Measurements from ENCODE around the gene NPY5R. TPM values are rescaled to one million over a fixed set of nuclear protein-coding genes. Genes with fewer than 3 reads are reported as not detected.

NPY5R gene
- total and polyA plus RNA-seq, 2 donors (not counting 1 experiment from before 2014, with no cell fraction given) = not detected

GRCh38 chr4:163344147-163345125 is 744 bp downstream of the NPY5R start:
- Histone ChIP-seq H3K4me2 (replicated peaks; ENCODE audit: low read depth, low read length, poor library complexity, severe bottlenecking) (peak overlapping the region; percentile 31), H3K9ac (ENCODE audit: low read length) (no peak overlapping the region), H3K27me3 (replicated peaks in 1 of 4; ENCODE audit: control extremely low read depth in 1 of 4, control insufficient read depth in 3 of 4, insufficient read depth in 4 of 4, low read length in 3 of 4) (peaks cover 0 to 17% (median 11%) of the 10 kb centered on the region in 4 experiments), H2AFZ (ENCODE audit: insufficient read depth, low read depth, low read length, poor library complexity, severe bottlenecking) (peak overlapping the region; percentile 10), H4K20me1 (ENCODE audit: control insufficient read depth, insufficient read depth, low read length, poor library complexity, severe bottlenecking) (no peaks in the 10 kb centered on the region), H3K36me3 (replicated peaks in 1 of 2; ENCODE audit: control extremely low read depth in 1 of 2, control insufficient read depth in 1 of 2, extremely low read depth in 1 of 2, insufficient read depth in 2 of 2, low read length in 1 of 2) (no peaks in the 10 kb centered on the region), H3K9me3 (ENCODE audit: control extremely low read depth in 1 of 3, control insufficient read depth in 2 of 3, insufficient read depth in 1 of 3, low read length in 2 of 3) (no peaks in the 10 kb centered on the region), H3K4me1 (ENCODE audit: control insufficient read depth in 2 of 2, insufficient read depth in 2 of 2, low read length in 2 of 2) (peaks cover 0 to 8% of the 10 kb centered on the region in 2 donors), H3K4me3 (ENCODE audit: control extremely low read depth in 1 of 5, extremely low read depth in 1 of 5, insufficient read depth in 1 of 5, low read depth in 2 of 5, low read length in 4 of 5) (no peak overlapping the region), H3K27ac (ENCODE audit: low read length in 2 of 2) (no peak overlapping the region), H3K79me2 (ENCODE audit: control insufficient read depth, insufficient read depth, low read length) (no peaks in the 10 kb centered on the region)
- ATAC-seq (ENCODE audit: low read depth) (no peak), DNase-seq (no peak)
- intact Hi-C loops (cut with micrococcal nuclease) = no loop called here
- Mint-ChIP-seq H3K27ac (no peak overlapping the region), H3K4me1 (peaks cover 7% of the 10 kb centered on the region), H3K4me3 (no peak overlapping the region), H3K9me3 (ENCODE audit: insufficient read depth) (no peaks in the 10 kb centered on the region), H3K27me3 (peaks cover 40% of the 10 kb centered on the region)
- POLR2A ChIA-PET = no interaction called here
- CTCF ChIA-PET = no interaction called here
- TF ChIP-seq EZH2 (IDR thresholded peaks at IDR 0.05; ENCODE audit: borderline replicate concordance, insufficient read depth, low read depth, low read length, poor library complexity, severe bottlenecking) = no peak
- TF ChIP-seq CTCF (IDR thresholded peaks at IDR 0.05) = no peak
- 7% methylated on average over 49 of the region's 50 CpGs for WGBS (ENCODE audit: insufficient coverage)

- no peaks in the 10 kb centered on the region for H3K4me1 Mint-ChIP-seq
- H3K9me3 Mint-ChIP-seq (ENCODE audit: insufficient read depth) = no peaks in the 10 kb centered on the region
- TF ChIP-seq CTCF (IDR thresholded peaks at IDR 0.05) (no peak), EZH2 (IDR thresholded peaks at IDR 0.05; ENCODE audit: borderline replicate concordance, insufficient read depth, low read depth, low read length, poor library complexity, severe bottlenecking) (no peak)
- intact Hi-C loops (cut with micrococcal nuclease) = no loop called here
- Histone ChIP-seq H2AFZ (ENCODE audit: insufficient read depth, low read depth, low read length, poor library complexity, severe bottlenecking) (no peak overlapping the region), H3K4me2 (replicated peaks; ENCODE audit: low read depth, low read length, poor library complexity, severe bottlenecking) (no peak overlapping the region), H3K4me3 (ENCODE audit: control extremely low read depth in 1 of 5, extremely low read depth in 1 of 5, insufficient read depth in 1 of 5, low read depth in 2 of 5, low read length in 4 of 5) (no peak overlapping the region), H3K27ac (ENCODE audit: low read length in 2 of 2) (no peak overlapping the region), H3K27me3 (replicated peaks in 1 of 4; ENCODE audit: control extremely low read depth in 1 of 4, control insufficient read depth in 3 of 4, insufficient read depth in 4 of 4, low read length in 3 of 4) (peaks cover 0 to 8% (median 2%) of the 10 kb centered on the region in 4 experiments), H3K9me3 (ENCODE audit: control extremely low read depth in 1 of 3, control insufficient read depth in 2 of 3, insufficient read depth in 1 of 3, low read length in 2 of 3) (no peaks in the 10 kb centered on the region), H3K36me3 (replicated peaks in 1 of 2; ENCODE audit: control extremely low read depth in 1 of 2, control insufficient read depth in 1 of 2, extremely low read depth in 1 of 2, insufficient read depth in 2 of 2, low read length in 1 of 2) (no peaks in the 10 kb centered on the region), H4K20me1 (ENCODE audit: control insufficient read depth, insufficient read depth, low read length, poor library complexity, severe bottlenecking) (no peaks in the 10 kb centered on the region), H3K79me2 (ENCODE audit: control insufficient read depth, insufficient read depth, low read length) (no peaks in the 10 kb centered on the region), H3K4me1 (ENCODE audit: control insufficient read depth in 2 of 2, insufficient read depth in 2 of 2, low read length in 2 of 2) (no peaks in the 10 kb centered on the region), H3K9ac (ENCODE audit: low read length) (no peak overlapping the region)
- H3K27me3 Mint-ChIP-seq = peaks cover 24% of the 10 kb centered on the region
- ChIA-PET CTCF (no interaction called here), POLR2A (no interaction called here)
- ATAC-seq (ENCODE audit: low read depth) (no peak), DNase-seq (no peak)
- H3K4me3 Mint-ChIP-seq = no peak overlapping the region
- no peak overlapping the region for H3K27ac Mint-ChIP-seq
Measured at GRCh38 chr4:163350672-163351071, 7.0 kb downstream of the NPY5R start.

All from B cell (primary cell).